GOT3 (cell line): Measurements from ENCODE around the gene MSANTD4.
"Not testable (repeated sequence)": the region's sequence is repeated elsewhere in the genome, so short reads cannot be mapped to it uniquely, and the experiment has no call there.

ENCODE experiments used
- DNase-seq: peaks from one replicate; lab custom pipeline; 2025; ENCODE audit warnings: mixed read lengths; lab: John Stamatoyannopoulos, UW

MSANTD4 gene

GRCh38 chr11:106021967-106022794, at the start of gene MSANTD4:
Gene MSANTD4, minus strand, starts transcription at chr11:106022240. Its CDS starts 11,323 bp downstream, at chr11:106010917.
- peak; percentile 79 for DNase-seq

DNA sequence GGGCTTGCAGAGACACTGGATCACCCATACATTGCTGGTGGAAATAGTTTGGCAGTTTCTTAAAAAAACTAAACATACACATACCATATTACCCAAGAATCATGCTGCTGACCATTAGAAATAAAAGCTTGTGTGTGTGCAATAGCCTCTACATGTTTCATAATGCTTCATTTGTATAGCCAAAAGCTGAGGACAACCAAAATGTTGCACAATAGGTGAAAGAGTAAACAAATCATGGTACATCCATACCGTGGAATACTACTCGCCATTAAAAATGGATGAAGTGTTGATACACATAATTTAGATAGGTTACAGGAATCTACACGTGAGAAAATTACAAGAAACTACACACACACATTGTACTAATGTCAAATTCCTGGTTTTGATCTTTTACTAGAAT, 48.6 kb upstream of the MSANTD4 start:
- no peak for DNase-seq

DNA sequence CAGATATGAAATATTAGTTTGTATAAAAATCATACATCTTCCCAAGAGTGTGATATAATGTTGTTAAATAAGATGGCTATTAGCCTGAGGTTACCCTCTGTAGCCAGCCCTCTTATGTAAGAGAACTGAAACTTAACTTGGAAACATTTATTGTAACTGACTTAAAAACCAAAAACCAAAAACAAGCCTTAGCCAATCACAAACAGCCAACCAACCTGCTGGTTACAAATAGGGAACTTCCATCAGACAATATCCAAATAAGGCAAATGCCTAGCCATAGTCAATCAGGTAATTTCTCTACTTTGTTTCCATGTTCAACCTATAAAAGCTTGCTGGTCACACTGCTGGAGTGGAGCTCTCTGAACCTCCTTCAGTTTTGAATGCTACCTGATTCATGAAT, 41.0 kb upstream of the MSANTD4 start:
- no peak for DNase-seq

- no peak for DNase-seq
These were observed 40.2 kb upstream of the MSANTD4 start for GRCh38 chr11:106061954-106062949.

- DNase-seq: no peak
These were observed 39.3 kb upstream of the MSANTD4 start for GRCh38 chr11:106061249-106061784.

GRCh38 chr11:106059617-106060016, 37.6 kb upstream of the MSANTD4 start:
- no peak for DNase-seq

- DNase-seq: not testable (repeated sequence)
These were observed 36.3 kb upstream of the MSANTD4 start for GRCh38 chr11:106058377-106058776.

- DNase-seq: no peak
These were observed 29.1 kb upstream of the MSANTD4 start for GRCh38 chr11:106051103-106051502.

- DNase-seq: no peak
These were observed 27.9 kb upstream of the MSANTD4 start for GRCh38 chr11:106049727-106050476.

- DNase-seq: no peak
These were observed 25.6 kb upstream of the MSANTD4 start for GRCh38 chr11:106047631-106048030.

DNA sequence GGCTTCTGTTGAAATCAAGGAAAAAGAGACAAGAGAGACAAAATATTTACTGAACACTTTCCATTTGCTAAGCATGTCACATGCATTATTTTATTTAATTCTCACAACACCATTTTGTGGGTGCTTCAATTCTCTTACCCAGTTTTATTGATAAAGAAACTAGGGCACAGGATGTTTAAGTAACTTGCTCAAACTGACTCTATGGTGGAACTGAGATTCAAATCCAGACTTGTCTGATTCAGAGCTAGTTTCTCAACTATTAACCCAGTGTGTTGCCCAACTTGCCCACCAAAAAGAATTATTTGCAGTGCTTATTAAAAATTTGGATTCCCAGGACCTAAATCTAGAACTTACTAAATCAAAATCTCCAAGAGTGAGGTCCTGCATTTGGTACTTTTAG, 21.5 kb upstream of the MSANTD4 start:
- DNase-seq: no peak

DNA sequence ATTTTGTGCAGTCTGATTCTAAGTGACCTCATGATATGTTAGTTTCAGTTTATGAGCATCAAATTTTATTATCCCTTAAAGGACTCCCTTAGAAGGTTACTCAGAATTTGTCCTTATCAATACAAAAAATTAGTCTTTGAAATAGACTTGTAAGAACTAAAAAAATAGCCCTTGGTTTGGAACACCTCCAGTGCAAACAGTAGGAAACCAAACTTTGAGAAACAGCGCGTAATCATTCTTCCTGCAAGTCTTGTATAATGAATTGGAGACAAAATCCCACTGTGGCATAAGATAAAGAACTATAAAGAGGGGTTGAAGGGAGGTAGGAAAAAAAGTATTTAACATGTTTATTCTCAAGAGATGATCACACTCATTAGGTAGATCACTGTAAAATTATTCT, 10.8 kb upstream of the MSANTD4 start:
- DNase-seq: no peak

GRCh38 chr11:106031936-106032335, 9.9 kb upstream of the MSANTD4 start:
- no peak for DNase-seq

- no peak for DNase-seq
These were observed 9.3 kb upstream of the MSANTD4 start for GRCh38 chr11:106031202-106031810.

GRCh38 chr11:106030609-106031008, 8.6 kb upstream of the MSANTD4 start:
- no peak for DNase-seq

DNA sequence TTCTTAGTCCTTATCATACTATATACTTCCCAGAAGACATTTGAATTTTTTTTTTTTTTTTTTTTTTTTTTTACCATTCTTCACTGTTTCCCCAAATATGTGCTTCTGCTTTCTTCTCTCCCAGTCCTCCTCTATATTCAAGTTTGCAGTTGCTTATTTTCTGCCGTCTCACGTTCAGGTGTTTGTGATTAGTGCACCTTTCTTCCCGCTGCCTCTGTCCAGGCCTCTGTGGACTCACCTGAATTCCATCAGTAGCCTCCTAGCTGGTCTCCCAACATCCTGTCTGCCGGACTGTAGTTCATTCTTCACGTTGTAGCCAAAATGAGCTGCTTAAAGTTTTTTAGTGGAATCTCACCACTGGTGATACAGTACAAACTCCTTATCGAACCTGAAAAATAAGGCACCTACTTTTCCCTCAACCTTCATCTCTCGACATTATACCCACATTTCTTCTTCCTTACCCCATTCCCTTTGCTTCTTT, 795 bp upstream of the MSANTD4 start:
- no peak for DNase-seq

GRCh38 chr11:106021181-106021966, 666 bp downstream of the MSANTD4 start:
- no peak for DNase-seq

GRCh38 chr11:106017093-106017492, 4.9 kb downstream of the MSANTD4 start:
- DNase-seq: no peak

GRCh38 chr11:106015066-106015465, 7.0 kb downstream of the MSANTD4 start:
- DNase-seq: no peak

DNA sequence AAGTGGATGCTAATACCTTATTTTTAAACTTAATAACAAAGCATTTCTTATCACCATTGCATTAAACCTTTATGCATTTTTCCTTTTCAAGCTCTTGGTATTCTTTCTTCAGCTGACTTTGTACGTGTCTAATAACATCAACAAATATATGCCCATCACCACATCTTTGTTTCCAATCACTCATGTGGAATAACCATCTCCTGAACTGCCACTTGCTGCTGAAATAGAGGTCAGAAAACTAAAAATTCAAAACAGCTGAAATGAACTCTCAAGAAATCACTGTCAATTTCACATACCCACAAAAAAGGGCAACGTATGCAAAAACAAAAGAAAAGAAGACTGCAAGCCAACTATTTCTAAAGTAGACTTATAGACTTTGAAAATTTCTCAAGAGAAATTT, 7.4 kb downstream of the MSANTD4 start:
- no peak for DNase-seq
